SK-N-SH treated with all-trans-retinoic acid at 6 μM for 48 hours (cell line): ENCODE data around the gene KLHL29.
A peak's percentile ranks its signal among the peaks of the same experiment; 100 is the strongest.

Experiments
- ATAC-seq: fragments of 200-7000 bp; cut with Tn5 transposase; 3 replicates; pipeline ENCODE4 v1.9.1; 2020; ENCODE audit warnings: mild to moderate bottlenecking, moderate library complexity
- ARNTL ChIP-seq: fragments of 450-650 bp; formaldehyde crosslinking; IDR thresholded peaks from 2 replicates; pipeline ENCODE4 v1.5.0; 2020; ENCODE audit warnings: low read depth, mild to moderate bottlenecking, moderate library complexity, borderline replicate concordance
- BACH2 ChIP-seq: fragments of 250-450 bp; sonication (Bioruptor Pico); IDR thresholded peaks from 2 replicates; pipeline ENCODE4 v1.9.0; 2021; ENCODE audit warnings: mild to moderate bottlenecking, borderline replicate concordance
- CREB5 ChIP-seq: fragments of 250-450 bp; sonication (Bioruptor Pico); IDR thresholded peaks from 2 replicates; pipeline ENCODE4 v1.5.1; 2020; ENCODE audit warnings: low read depth, mild to moderate bottlenecking, moderate library complexity
- CSDC2 ChIP-seq: fragments of 250-450 bp; sonication (Bioruptor Pico); IDR thresholded peaks from 2 replicates; pipeline ENCODE4 v1.5.0; 2020; ENCODE audit warnings: mild to moderate bottlenecking, moderate library complexity
- ESRRG ChIP-seq: fragments of 250-450 bp; sonication (Bioruptor Pico); IDR thresholded peaks from 2 replicates; pipeline ENCODE4 v1.6.1; 2021; ENCODE audit warnings: mild to moderate bottlenecking
- GLIS3 ChIP-seq: fragments of 250-450 bp; sonication (Bioruptor Pico); IDR thresholded peaks from 2 replicates; pipeline ENCODE4 v1.5.0; 2020; ENCODE audit warnings: mild to moderate bottlenecking, moderate library complexity
- ISL1 ChIP-seq: fragments of 250-450 bp; sonication (Bioruptor Pico); IDR thresholded peaks from 2 replicates; pipeline ENCODE4 v2.1.2; 2022; ENCODE audit warnings: mild to moderate bottlenecking, moderate library complexity
- OSR1 ChIP-seq: fragments of 250-450 bp; sonication (Bioruptor Pico); IDR thresholded peaks from 2 replicates; pipeline ENCODE4 v1.8.0; 2022; ENCODE audit warnings: moderate library complexity, mild to moderate bottlenecking, inconsistent platforms
- PATZ1 ChIP-seq: fragments of 250-450 bp; sonication (Bioruptor Pico); IDR thresholded peaks from 2 replicates; pipeline ENCODE4 v1.8.0; 2020; ENCODE audit warnings: mild to moderate bottlenecking, moderate library complexity, borderline replicate concordance
- POU6F1 ChIP-seq: fragments of 250-450 bp; sonication (Bioruptor Pico); IDR thresholded peaks from 2 replicates; pipeline ENCODE4 v1.8.0; 2021; ENCODE audit warnings: low read depth, mild to moderate bottlenecking, moderate library complexity, borderline replicate concordance
- PPARA ChIP-seq: fragments of 250-450 bp; sonication (Bioruptor Pico); IDR thresholded peaks from 2 replicates; pipeline ENCODE4 v1.5.0; 2020; ENCODE audit warnings: mild to moderate bottlenecking, borderline replicate concordance
- TOX ChIP-seq: fragments of 250-450 bp; sonication (Bioruptor Pico); IDR thresholded peaks from 2 replicates; pipeline ENCODE4 v1.8.0; 2021; ENCODE audit warnings: mild to moderate bottlenecking, moderate library complexity, borderline replicate concordance
- TSHZ2 ChIP-seq: fragments of 250-450 bp; sonication (Bioruptor Pico); IDR thresholded peaks from 2 replicates; pipeline ENCODE4 v1.5.0; 2020; ENCODE audit warnings: mild to moderate bottlenecking, moderate library complexity
- ZFP30 ChIP-seq: fragments of 450-650 bp; formaldehyde crosslinking; IDR thresholded peaks from 2 replicates; pipeline ENCODE4 v1.5.0; 2022; ENCODE audit warnings: mild to moderate bottlenecking, moderate library complexity
- ZNF565 ChIP-seq: fragments of 450-650 bp; formaldehyde crosslinking; conservative IDR thresholded peaks from 2 replicates; pipeline ENCODE4 v1.5.0; 2020; ENCODE audit warnings: low read depth, mild to moderate bottlenecking, moderate library complexity
- ZNF8 ChIP-seq: fragments of 450-650 bp; formaldehyde crosslinking; IDR thresholded peaks from 2 replicates; pipeline ENCODE4 v1.5.0; 2020; ENCODE audit warnings: mild to moderate bottlenecking, moderate library complexity

Gene KLHL29

GRCh38 chr2:23363268-23363667, 21.7 kb upstream of the KLHL29 start (continued):
- TF ChIP-seq POU6F1 (CRISPR knock-in tag) = no peak
- no peak for TF ChIP-seq BACH2 (CRISPR knock-in tag)
- TF ChIP-seq GLIS3 (CRISPR knock-in tag) = no peak
- TF ChIP-seq PATZ1 = no peak

- TF ChIP-seq CREB5 (CRISPR knock-in tag) = no peak
- TF ChIP-seq ZNF565 (CRISPR knock-in tag) = no peak
- TF ChIP-seq GLIS3 (CRISPR knock-in tag) = no peak
- no peak for TF ChIP-seq ARNTL (CRISPR knock-in tag)
- no peak for TF ChIP-seq PATZ1
- TF ChIP-seq ZNF8 (CRISPR knock-in tag) = no peak
- no peak for TF ChIP-seq TOX (CRISPR knock-in tag)
- no peak for TF ChIP-seq ESRRG
- no peak for TF ChIP-seq ZFP30 (CRISPR knock-in tag)
Observed at GRCh38 chr2:23363831-23364230, 21.1 kb upstream of the KLHL29 start.

GRCh38 chr2:23366720-23367119, 18.3 kb upstream of the KLHL29 start:
- no peak for ATAC-seq
- TF ChIP-seq PATZ1 = no peak
- no peak for TF ChIP-seq PPARA (CRISPR knock-in tag)

More at GRCh38 chr2:23363831-23364230, 21.1 kb upstream of the KLHL29 start:
- ATAC-seq = no peak

GRCh38 chr2:23367760-23368159, 17.2 kb upstream of the KLHL29 start:
- peak; percentile 66; the same call in 1 of the 3 replicates for ATAC-seq
- TF ChIP-seq TSHZ2 (CRISPR knock-in tag) (no peak), ISL1 (CRISPR knock-in tag) (peak; percentile 46; the same call in 1 of the 2 replicates)

GRCh38 chr2:23373666-23374065, 11.3 kb upstream of the KLHL29 start:
- ATAC-seq = no peak
- TF ChIP-seq POU6F1 (CRISPR knock-in tag) (no peak), CSDC2 (CRISPR knock-in tag) (no peak), OSR1 (CRISPR knock-in tag) (no peak)
